HG03103 (cell line): ENCODE data around the gene UBAC2.
"Not testable (repeated sequence)": the region's sequence is repeated elsewhere in the genome, so short reads cannot be mapped to it uniquely, and the experiment has no call there.

Source experiments
- ATAC-seq: cut with Tn5 transposase; IDR thresholded peaks from one replicate; pipeline ENCODE4 v1.9.1; 2021; ENCODE audit warnings: low read depth; ENCODE audit not compliant: unreplicated experiment

Gene UBAC2

DNA sequence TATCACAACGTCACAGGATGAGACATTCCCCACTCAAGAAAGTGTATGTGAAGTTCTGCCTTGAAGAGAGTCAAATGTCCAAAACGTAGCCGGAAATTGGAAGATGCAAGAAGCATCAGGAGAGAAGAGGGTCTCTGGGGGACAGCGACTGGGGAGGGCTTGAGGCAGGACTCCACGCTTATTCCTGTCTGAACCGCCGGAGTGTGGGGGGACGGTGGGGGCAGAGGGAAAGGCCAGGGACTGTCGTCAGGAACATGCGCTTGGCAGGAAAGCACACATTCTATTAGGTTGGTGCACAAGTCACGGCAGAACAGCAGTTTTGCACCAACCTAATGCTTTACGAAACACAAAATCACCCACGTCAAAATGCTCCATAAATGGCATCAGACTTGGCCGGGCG, 205.3 kb downstream of the UBAC2 start:
- no peak for ATAC-seq

DNA sequence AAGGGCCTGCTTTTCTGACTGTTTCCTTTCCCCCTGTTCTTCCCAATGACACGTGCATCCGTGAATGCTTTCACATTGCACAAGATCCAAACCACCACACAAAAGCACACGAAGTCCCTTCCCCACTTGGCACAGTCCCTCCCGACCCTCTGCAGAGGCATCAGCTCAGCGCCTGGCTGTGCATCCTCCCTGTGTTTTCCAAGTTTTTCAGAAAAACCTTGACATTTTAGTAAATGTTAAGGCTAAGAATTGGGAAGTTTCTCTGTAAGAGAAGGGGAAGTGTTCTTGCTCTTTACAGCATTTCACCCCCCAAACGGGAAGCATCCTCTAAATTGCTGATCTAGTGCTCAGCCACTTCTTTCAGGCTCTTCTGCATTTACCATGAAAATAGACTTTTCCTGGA, 206.1 kb downstream of the UBAC2 start:
- ATAC-seq: no peak

DNA sequence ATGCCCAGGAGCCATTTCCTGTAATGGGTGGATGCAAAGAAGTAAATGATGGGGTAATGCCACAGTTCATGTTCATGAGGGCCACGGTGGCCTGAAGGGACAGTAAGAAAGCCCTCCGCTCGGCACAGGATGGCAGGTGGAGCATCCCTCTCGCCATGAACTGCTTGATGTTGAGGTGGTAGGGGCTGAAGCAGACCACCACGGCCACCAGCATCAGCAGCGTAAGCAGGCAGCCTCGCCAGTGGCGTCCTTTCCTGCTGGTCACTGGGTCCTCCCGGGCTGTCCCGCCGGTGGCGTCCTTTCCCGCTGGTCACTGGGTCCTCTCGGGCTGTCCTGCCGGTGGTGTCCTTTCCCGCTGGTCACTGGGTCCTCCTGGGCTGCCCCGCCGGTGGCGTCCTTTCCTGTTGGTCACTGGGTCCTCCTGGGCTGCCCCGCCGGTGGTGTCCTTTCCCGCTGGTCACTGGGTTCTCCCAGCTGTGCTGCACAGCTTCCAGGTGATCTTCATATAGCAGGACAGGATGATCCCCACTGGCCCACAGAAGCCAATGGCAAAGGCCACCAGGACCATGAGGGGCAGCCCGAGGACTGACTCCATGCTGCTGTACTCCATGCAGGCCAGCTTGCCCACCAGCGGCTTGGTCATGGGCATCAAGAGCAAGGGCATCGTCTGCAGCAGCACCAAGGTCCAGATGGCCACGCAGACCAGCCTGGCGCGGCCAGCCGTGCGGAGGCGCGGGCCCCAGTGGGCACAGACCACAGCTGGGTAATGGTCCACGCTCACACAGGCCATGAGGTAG, 207.4 kb downstream of the UBAC2 start:
- no peak for ATAC-seq

DNA sequence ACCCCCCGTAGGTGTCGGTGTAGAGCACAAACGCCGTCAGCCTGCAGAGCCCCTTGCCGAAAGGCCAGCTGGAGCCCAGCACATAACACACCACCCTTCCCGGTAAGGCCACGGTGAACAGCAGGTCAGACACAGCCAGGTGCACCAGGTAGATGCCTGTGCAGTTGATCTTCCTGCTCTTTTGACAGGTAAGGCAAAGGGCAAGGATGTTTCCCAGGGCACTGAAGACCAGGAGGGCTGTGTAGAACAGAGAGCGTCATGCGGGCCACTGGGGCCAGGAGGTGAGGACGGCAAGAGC, 208.0 kb downstream of the UBAC2 start:
- ATAC-seq: no peak

DNA sequence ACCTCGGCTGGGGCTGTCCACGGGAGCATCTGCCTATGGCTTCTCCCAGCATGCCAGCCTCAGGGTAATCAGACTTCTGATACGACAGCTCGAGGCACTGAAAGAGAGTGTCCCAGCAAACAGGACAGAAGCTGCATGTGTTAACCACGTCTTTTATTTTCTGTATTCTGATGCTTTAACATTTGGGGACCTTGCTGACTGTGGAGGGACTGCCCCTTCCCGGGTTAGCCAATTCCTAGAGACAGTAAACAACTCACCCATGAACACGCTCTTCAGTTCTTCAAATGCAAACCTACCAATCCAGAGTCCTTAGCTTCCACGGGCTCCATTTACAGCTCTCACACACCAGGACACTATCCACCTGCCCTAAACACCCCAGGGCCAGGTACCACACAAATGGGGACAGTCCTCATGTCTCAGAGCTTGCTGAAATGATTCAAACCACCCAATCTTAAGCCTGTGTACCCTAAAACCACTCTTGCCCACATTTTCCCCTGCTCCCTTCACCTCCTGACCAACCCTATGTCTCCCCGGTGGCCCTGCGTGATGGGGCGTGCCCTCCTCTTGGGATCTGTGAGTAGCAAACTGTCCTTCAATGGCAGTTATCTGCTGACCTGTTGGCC, 208.9 kb downstream of the UBAC2 start:
- not testable (repeated sequence) for ATAC-seq

DNA sequence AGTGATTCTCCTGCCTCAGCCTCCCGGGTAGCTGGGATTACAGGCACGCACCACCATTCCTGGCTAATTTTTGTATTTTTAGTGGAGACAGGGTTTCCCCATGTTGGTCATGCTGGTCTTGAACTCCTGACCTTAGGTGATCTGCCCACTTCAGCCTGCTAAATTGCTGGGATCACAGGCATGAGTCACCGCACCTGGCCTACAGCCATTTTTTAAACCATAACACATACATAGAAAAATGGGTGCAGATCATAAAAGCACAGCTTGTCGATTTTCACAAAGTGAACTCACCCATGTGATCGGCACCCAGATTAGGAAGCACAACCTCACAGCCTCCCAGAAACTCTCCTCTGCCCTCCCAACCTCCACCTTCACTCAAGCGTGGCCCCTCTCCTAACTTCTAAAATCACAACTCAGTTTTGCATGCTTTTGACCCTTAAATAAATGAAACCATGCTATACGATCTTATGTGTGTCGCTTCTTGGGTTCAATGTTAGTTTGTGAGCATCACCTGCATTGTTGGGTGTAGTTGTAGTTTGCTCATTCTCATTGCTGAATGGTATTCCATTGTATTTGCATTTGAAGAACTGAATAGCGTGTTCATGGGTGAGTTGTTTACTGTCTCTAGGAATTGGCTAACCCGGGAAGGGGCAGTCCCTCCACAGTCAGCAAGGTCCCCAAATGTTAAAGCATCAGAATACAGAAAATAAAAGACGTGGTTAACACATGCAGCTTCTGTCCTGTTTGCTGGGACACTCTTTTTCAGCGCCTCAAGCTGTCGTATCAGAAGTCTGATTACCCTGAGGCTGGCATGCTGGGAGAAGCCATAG, 210.2 kb downstream of the UBAC2 start:
- ATAC-seq: not testable (repeated sequence)

DNA sequence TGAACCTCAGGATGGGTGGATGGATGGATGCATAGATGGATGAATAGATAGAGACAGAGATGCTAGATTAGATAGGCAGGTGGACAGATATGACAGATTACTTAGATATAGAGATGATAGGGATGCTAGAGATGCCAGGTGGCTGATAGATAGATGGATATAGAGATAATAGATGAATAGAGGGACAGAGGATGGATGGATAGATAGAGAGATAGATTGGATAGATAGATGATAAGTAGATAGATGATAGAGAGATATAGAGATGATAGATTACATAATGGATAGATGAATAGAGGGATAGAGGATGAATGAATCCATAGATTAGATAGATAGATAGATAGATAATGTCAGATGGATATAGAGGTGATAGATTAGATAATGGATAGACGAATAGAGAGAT, 212.2 kb downstream of the UBAC2 start:
- no peak for ATAC-seq

DNA sequence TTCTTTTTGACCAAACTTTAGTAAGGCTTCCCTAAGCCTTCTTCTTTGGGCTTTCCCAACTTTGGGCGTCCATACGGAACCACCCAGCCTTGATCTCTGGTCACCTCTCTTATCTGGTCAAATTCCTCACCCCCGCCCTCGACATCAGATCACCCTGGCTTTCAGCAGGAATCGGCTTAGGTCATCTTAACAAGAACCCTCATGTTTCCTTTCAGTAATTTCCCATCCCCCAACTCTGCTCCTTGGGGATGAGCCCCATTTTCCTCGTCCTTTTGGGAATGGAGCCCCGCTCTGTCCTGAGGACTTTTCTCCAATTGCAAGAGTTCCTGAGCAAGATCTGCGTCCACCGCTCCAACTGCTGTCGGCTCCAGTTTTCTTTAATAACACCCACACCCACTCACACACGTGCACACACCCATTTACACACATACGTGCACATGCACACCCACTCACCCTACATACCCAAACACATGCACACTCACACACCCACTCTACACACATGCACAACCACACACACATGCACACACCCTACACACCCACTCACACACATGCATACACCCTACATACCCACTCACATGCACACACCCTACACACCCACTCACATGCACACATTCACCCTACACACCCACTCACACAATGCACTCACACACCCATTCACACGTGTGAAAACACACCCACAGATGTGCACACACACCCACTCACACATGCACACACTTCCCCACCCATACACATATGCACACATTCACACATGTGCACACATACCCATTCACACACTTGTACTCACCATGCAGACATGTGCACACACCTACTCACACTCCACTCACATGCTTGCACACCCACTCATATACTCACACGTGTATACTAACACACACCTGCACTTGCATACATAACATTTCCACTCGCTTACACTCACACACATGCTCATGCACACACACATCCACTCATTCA, 213.7 kb downstream of the UBAC2 start:
- ATAC-seq: no peak

DNA sequence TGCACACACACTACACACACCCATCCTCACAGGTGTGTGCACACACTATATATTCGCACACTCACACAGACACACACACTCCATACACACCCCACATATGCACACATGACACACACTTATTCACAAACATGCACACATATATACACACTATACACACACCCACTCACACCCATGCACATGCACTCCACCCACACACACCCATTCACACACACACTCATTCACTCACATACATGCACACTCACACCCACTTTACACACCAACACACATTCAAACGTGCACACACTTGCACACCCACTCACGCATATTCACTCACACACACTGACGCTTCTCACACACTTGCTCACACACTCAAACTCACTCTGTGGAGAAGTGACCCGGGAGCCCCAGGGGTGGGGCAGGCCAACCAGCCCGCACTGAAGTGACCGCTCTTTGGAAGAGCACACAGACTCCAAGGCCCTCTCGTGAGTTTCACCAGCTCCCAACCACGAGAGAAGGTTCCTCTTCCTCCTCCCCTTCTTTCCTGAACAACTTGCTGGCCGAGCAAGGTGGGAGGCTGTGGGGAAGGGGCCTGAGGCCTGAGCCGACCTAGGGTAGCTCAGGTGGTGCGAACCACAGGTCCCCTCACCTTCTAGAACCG, 214.5 kb downstream of the UBAC2 start:
- no peak for ATAC-seq

DNA sequence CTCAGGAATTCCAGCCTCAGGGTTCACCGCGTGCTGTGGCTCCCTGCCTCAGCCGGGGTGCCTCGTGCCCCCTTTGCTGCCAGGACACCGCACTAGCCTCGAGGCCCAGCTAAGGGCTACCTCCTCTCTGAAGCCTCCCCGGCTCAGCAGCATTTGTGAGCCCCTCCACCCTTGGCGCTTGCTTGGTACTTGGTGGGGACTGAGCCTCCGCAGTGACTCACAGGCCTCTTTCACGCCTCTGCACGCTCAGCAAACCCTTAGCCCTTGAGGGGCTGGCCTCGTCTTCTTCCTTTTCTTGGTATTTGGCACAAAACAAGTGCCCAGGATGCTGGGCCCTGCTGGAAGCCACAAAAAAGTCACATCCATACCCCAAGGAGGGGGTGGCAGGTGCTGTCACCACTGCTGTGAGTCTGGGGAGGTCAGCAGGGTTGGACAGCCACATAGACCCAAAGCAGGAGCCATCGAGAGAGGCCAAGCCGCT, 215.2 kb downstream of the UBAC2 start:
- ATAC-seq: no peak

DNA sequence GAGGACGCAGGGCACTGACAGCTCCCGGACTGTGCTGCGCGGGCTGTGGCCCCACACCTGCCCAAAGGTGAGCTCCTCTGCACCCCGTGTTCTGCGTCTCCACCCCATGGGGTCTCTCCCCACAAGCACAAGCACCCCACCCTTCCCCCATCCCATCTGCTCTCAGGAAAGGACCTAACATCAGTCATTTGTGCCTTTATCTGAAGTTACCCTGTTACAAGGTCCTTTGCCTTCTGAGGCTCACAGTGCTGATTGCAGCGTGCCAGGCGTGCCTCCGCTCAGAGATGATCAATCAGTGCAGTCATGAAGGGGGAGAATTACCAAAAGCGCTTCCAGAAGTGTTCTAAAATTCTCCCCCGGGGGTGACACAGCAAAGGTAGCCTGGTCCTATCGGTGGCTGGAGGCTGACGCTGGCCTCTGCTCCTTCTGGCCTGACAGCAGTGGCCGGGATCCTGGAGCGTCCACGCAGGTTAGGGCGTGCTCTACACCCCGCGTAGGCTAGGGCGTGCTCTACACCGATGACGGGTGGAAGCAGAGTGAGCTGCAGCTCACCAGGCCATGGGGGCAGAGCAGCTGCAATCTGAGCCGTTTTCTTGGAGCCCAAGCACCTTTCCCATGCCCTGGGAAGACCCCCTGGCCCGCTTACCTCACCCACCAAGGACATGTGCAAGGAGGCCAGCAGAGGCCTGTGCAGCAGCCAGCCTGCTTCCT, 215.9 kb downstream of the UBAC2 start:
- ATAC-seq: no peak

DNA sequence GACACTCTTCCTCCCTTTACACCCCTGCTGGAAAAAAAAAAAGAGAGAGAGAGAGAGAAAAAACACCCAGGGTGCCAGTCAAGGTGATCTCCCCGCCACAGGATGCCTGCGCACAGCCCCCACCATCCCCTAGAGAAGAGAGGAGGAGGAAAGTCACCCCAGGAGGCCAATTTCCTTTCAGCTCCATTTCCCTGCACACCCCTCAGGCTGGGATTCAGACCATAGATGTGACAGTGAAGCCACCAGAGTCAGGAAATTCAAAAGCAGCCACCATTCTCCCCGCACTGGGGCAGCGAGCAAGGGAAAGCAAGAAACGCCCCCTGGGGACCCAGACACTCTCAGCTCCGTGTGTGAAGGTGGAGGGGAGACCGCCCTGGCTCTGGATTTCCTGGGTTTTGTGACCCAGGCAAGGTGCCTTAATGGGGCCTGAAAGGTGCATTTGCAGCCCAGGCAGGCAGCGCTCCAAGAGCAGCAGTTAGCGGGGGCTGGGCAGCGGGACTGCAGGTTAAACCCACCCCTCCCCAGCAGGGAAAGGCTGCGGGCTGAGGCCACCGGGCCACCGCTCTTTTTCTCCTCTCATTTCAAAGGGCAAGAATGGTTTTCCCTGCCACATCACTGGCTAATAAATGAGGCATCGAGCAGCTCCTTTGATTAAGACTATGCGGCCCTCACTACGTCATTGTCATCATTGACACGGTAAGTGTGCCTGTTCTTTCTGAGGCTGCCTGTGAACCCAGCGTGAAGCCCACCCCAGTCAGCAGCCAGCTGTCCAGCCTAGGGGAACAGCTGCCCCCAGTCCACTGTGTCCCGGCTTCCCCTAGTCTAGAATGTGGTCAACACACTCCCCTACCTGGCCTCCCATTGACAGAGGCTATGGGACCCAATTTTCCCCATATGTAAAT, 216.8 kb downstream of the UBAC2 start:
- no peak for ATAC-seq

DNA sequence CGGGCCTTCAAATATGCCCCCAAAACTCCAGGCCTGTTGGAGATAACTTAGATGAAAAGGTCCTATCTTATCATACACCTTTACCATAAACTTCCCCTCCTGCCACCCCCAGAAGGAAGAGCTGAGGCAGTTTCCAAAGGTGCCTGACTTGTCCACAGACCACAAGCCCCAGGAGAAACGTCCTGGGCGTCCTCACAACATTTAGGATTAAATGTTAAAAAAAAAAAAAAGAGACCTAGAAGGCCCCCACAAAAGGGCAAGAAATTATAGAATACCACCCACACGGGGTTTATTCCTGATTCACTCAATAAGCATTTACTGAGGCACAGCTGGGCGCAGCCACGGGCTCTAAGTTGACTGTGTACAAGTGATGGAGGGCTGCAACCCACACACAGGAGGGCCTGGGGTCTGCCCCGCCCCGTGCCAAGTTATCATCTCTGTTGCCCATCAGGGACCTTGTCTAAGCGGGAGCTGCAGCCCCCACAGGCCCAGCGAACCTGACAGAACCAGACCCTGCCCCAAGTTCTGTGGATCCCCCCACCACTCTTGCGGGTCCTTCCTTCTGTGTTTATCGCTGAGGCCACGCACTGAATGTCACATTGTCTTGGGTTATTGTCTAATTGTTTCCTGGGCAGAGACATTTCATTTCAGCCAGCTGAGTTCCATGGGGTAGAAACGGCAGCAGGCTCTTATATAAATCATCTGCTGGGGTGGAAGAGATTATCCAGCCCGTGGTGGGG, 217.6 kb downstream of the UBAC2 start:
- ATAC-seq: no peak

DNA sequence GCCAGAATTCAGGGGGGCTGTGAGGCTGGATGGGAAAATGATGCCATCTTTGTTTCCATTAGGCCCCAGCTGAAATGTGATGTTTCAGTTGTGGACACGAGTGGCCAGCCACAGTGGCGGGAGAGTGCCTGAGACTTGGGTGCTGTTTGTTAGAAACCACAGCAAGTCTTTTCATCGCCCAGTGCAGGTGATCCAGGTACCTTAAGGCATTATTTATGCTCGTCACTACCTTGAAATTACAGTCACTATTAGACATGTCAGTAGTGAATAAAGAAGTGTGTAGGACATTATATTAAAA, 218.1 kb downstream of the UBAC2 start:
- no peak for ATAC-seq

DNA sequence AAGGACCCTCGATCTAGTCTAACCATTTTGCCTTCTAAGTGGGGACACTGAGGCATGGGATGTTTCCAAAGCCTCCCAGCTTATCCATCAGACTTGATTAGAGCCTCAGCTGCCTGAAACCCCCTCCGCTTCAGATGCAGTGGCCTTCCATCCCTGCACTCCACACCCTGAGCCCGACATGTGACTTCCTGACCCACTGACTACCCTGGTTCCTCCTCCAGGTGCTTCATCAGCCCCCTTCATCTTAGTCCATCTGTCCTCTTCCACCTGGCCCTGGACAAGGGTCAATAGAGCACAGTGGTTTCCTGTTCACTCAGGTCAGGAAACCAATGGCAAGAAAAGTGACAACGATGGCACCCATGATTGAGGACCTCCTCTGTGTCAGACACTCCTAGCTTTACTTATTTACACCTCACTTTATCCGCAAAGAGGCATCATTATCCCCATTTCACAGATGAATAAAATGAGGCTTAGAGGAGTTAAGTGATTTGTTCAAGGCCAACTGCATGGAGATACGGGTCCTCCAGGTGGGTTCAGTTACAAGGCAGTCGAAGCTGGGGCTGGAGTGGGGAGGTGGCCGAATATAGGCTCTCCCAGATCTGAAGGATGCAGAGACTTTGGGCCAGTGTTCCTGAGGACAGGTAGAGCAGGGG, 219.1 kb downstream of the UBAC2 start:
- no peak for ATAC-seq

DNA sequence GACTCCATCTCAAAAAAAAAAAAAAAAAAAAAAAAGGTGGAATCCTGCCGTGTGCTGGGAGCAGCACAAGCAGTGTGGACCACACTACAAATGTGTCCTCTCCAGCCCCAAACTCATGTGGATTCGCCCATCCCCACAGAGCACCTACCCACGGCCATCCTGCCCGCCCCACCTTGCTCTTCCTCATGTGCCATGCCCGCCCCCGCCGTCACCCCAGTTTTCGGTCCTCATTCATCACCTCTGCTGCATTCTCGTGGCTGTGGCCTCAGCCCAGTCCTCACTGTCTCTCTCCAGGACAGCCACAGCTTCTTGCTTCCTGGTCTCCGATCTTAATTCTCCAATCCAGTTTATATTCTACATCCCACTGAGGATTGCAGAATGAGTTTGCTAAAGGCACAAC, 220.6 kb downstream of the UBAC2 start:
- no peak for ATAC-seq
